Natural killer cell (primary cell): Measurements from ENCODE around the gene GNG10. TPM values are rescaled to one million over a fixed set of nuclear protein-coding genes. Genes with fewer than 3 reads are reported as not detected.

Experiments used
- ATAC-seq, 3 donors: fragments of 150-1000 bp in 2 of 3; fragments of 200-7000 bp in 1 of 3; cut with Tn5 transposase; 1 replicate in 1 of 3; 2 replicates in 2 of 3; pipeline ENCODE4 v1.10.0; 2021; ENCODE audit warnings: mild to moderate bottlenecking in 2 of 3, moderate library complexity in 2 of 3
- DNase-seq, 2 donors: peaks; one replicate each; pipeline versions ENCODE4 v3.0.0 to v3.0.0-alpha.2; 2013 to 2021; ENCODE audit warnings: mixed read lengths in 1 of 2
- H3K27ac ChIP-seq: one replicate; pipeline ENCODE4 v1.5.1; 2013; ENCODE audit warnings: mild to moderate bottlenecking, low read length
- H3K27me3 ChIP-seq: one replicate; pipeline ENCODE4 v1.6.1; 2013; ENCODE audit warnings: low read length; ENCODE audit not compliant: control insufficient read depth, insufficient read depth
- H3K36me3 ChIP-seq: one replicate; pipeline ENCODE4 v1.6.1; 2013; ENCODE audit warnings: low read length; ENCODE audit not compliant: control insufficient read depth, insufficient read depth
- H3K4me1 ChIP-seq: one replicate; pipeline ENCODE4 v1.6.1; 2013; ENCODE audit warnings: low read length; ENCODE audit not compliant: control insufficient read depth, insufficient read depth
- H3K4me3 ChIP-seq: one replicate; pipeline ENCODE4 v1.5.1; 2013; ENCODE audit warnings: low read length
- H3K9me3 ChIP-seq: one replicate; pipeline ENCODE4 v1.6.1; 2013; ENCODE audit warnings: low read length; ENCODE audit not compliant: control insufficient read depth, insufficient read depth
- H3K27ac Mint-ChIP-seq, 2 donors: one replicate each; pipeline ENCODE4 v1.8.0; 2022; ENCODE audit warnings: mild to moderate bottlenecking in 2 of 2, mixed read lengths in 2 of 2, moderate library complexity in 1 of 2
- H3K27me3 Mint-ChIP-seq, 2 donors: one replicate each; pipeline ENCODE4 v1.8.0; 2022; ENCODE audit warnings: low read depth in 2 of 2, mixed read lengths in 2 of 2
- H3K36me3 Mint-ChIP-seq: one replicate; pipeline ENCODE4 v1.8.0; 2022; ENCODE audit warnings: mixed read lengths
- H3K4me1 Mint-ChIP-seq, 2 donors: one replicate each; pipeline ENCODE4 v1.8.0; 2022; ENCODE audit warnings: mixed read lengths in 2 of 2
- H3K4me3 Mint-ChIP-seq: one replicate; pipeline ENCODE4 v1.8.0; 2022; ENCODE audit warnings: mild to moderate bottlenecking, moderate library complexity, mixed read lengths
- H3K9me3 Mint-ChIP-seq, 2 donors: one replicate each; pipeline ENCODE4 v1.8.0; 2022; ENCODE audit warnings: mixed read lengths in 2 of 2
- CTCF ChIP-seq: fragments of 200-600 bp; IDR thresholded peaks from one replicate; pipeline ENCODE4 v1.8.0; 2022; ENCODE audit warnings: antibody characterized with exemption
- WGBS: methylation state at CpG from one replicate; pipeline ENCODE4 v1.1.7; 2013; ENCODE audit warnings: missing lambda C conversion rate; ENCODE audit not compliant: insufficient coverage; 5-methylcytosine and 5-hydroxymethylcytosine counted together
- intact Hi-C: fragments of 100-400 bp; cut with micrococcal nuclease; formaldehyde crosslinking; loops from one replicate; pipeline ENCODE4 v1.14.2; 2022
- total RNA-seq, 4 donors: library from RNA; stranded (reverse); fragments of 120-200 nt in 1 of 4; gene quantifications; one replicate each; pipeline versions ENCODE4 v1.2.3 to v1.2.4, GENCODE V29; 2013 to 2022

GNG10 gene
- total RNA-seq, 3 donors from 2014 or later (not counting 1 experiment from before 2014, with no cell fraction given) = 5.6 to 6.9 (median 6.0) TPM

- Mint-ChIP-seq H3K27ac (no peak overlapping the region), H3K4me3 (no peak overlapping the region), H3K4me1 (no peaks in the 10 kb centered on the region), H3K9me3 (no peaks in the 10 kb centered on the region), H3K27me3 (peaks cover 12 to 15% of the 10 kb centered on the region in 2 donors), H3K36me3 (no peaks in the 10 kb centered on the region)
- Histone ChIP-seq H3K36me3 (no peaks in the 10 kb centered on the region), H3K4me3 (no peak overlapping the region), H3K9me3 (no peaks in the 10 kb centered on the region), H3K27me3 (no peaks in the 10 kb centered on the region), H3K27ac (no peak overlapping the region), H3K4me1 (no peaks in the 10 kb centered on the region)
- DNase-seq = peak in 1 of 2 donors; percentile 67
- TF ChIP-seq CTCF = peak; percentile 65
- intact Hi-C loops = no loop called here
- ATAC-seq = peak; percentile 56 to 73 (median 57)
- WGBS = 38% methylated on average over 2 of the region's 2 CpGs
These were observed 39.4 kb upstream of the GNG10 start for GRCh38 chr9:111621895-111622480.

DNA sequence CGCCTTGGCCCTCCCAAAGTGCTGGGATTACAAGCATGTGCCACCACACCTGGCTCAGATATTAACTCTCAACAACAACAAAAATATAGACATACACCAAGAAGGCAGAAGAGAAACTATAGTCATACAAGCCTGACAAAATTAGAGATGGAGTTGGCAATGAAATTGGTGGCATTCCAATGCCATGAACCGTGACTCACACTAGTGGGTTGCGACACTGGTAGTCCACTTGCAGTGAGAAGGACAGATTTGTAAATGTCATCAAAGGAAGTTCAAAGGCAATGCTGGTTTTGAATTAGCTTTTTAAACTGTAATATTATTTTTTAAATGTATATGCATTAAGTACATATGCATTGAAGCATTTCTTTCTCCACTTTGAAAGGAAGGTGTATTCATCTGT is 38.8 kb upstream of the GNG10 start:
- Histone ChIP-seq H3K9me3 (no peaks in the 10 kb centered on the region), H3K4me3 (no peak overlapping the region), H3K4me1 (no peaks in the 10 kb centered on the region), H3K36me3 (no peaks in the 10 kb centered on the region), H3K27ac (no peak overlapping the region), H3K27me3 (no peaks in the 10 kb centered on the region)
- no peak for TF ChIP-seq CTCF
- ATAC-seq = no peak
- no peak for DNase-seq
- Mint-ChIP-seq H3K4me3 (no peak overlapping the region), H3K4me1 (no peaks in the 10 kb centered on the region), H3K9me3 (no peaks in the 10 kb centered on the region), H3K27me3 (peaks cover 12 to 15% of the 10 kb centered on the region in 2 donors), H3K27ac (no peak overlapping the region), H3K36me3 (no peaks in the 10 kb centered on the region)
- WGBS = 87% methylated on average over 3 of the region's 3 CpGs
- intact Hi-C loops = no loop called here

DNA sequence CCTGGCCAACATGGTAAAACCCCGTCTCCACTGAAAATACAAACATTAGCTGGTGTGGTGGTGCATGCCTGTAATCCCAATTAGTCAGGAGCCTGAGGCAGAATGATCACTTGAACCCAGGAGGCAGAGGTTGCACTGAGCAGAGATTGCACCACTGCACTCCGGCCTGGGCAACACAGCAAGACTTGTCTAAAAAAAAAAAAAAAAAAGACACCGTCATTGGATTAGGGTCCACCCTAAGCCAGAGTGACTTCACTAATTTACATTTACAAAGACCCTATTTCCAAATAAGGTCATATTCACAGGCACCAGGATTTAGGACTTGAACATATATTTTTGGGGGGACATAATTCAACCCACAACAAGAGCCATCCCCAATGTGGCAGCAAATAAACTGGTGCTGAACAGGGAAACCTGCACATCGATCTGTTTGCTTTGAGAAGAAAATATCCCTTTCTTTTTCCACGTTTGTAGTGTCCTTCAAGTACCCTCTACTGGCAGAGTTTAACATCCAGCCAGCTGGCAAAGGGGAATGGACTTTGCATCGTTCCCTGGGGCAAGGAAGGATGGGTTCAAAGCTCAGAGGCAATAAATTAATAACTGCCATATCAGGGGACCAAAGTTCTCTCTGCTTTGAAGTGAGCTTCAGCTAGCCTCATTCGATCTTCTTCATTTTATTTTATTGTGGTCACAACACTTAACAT is 34.0 kb upstream of the GNG10 start:
- Histone ChIP-seq H3K4me1 (peaks cover 14% of the 10 kb centered on the region), H3K27ac (no peak overlapping the region), H3K9me3 (no peaks in the 10 kb centered on the region), H3K4me3 (no peak overlapping the region), H3K27me3 (no peaks in the 10 kb centered on the region), H3K36me3 (no peaks in the 10 kb centered on the region)
- Mint-ChIP-seq H3K27ac (no peak overlapping the region), H3K27me3 (peaks cover 0 to 8% of the 10 kb centered on the region in 2 donors), H3K36me3 (no peaks in the 10 kb centered on the region), H3K9me3 (no peaks in the 10 kb centered on the region), H3K4me1 (peaks cover 15 to 18% of the 10 kb centered on the region in 2 donors), H3K4me3 (no peak overlapping the region)
- intact Hi-C loops = no loop called here
- 77% methylated on average over 6 of the region's 7 CpGs for WGBS
- ATAC-seq (no peak), DNase-seq (no peak)
- TF ChIP-seq CTCF = no peak
